C4-2B (cell line): ENCODE data around the gene MMAA.
"Not testable (repeated sequence)": the region's sequence is repeated elsewhere in the genome, so short reads cannot be mapped to it uniquely, and the experiment has no call there.

Source experiments
- CTCF ChIP-seq: fragments of 450-650 bp; conservative IDR thresholded peaks from 2 replicates; pipeline ENCODE4 v1.5.1; 2017; ENCODE audit warnings: mild to moderate bottlenecking
- ZFX ChIP-seq: fragments of 450-650 bp; IDR thresholded peaks from 2 replicates; pipeline ENCODE4 v1.6.1; 2017

DNA sequence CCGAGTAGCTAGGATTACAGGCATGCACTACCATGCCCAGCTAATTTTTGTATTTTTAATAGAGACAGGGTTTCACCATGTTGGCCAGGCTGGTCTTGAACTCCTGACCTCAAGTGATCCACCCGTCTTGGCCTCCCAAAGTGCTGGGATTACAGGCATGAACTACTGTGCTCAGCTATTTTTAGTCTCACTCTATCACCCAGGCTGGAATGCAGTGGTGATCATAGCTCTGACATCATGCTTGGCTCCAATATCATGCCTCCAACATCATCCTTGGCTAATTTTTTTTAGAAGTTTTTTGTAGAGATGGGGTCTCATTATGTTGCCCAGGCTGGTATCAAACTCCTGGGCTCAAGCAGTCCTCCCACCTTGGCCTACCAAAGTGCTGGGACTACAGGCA lies 21.1 kb downstream of the MMAA start:
- TF ChIP-seq CTCF, ZFX: not testable (repeated sequence)
